Measurements from ENCODE around the gene LSS. TPM values are rescaled to one million over a fixed set of nuclear protein-coding genes. Genes with fewer than 3 reads are reported as not detected.
A peak's percentile ranks its signal among the peaks of the same experiment; 100 is the strongest.

The LSS gene
- total RNA-seq, 2 experiments from 2014 or later = 30.4 TPM

DNA sequence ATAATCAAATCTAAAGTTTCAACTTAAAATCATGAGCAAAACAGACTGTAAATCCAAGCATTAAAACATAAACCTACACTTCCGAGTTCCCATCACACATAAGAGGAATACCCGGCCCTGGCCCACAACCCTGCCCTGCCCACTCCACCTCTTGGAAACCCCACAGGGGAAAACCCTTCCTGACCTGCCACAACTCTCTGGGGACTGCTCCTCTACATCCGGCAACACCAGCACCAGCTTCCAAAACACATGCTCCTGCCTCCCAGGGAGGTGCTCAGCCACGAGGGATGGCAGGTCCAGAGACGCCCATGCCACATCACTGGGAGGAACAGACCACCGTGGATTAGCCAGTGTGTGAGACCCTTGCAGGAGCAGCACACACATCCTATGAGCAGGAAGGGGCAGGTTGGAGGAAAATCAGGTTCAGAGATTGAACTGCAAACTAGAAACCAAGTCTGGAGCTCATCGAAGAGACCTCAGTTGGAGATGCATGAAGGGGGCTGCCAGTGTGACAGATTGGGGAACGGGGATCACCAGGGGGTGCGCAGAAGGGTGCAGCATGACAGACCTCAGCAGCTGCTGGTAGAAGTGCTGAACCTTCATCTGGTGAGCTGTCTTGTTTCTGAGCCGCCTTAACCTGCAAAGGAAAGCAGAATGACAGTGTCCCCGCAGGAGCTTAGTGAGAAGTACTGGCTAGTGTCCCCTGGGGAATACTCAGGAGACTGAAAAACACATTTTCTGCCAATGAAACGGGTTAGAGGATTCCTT lies 25.8 kb upstream of the LSS start:
- POLR2A ChIA-PET = interaction anchor here (1.6 kb wide), 1 partner anchor 31 kb away, joined by 4 read pairs; the partner anchor contains the start of genes MCM3AP and YBEY
- no peak for ATAC-seq (ENCODE audit: poor library complexity)
- H3K9me3 Mint-ChIP-seq = no peaks in the 10 kb centered on the region

GRCh38 chr21:46253610-46254124 lies 25.1 kb upstream of the LSS start:
- Histone ChIP-seq H3K27me3 (ENCODE audit: control insufficient read depth in 1 of 2, insufficient read depth in 2 of 2, low read length in 2 of 2) (no peaks in the 10 kb centered on the region), H3K36me3 (ENCODE audit: insufficient read depth, low read length) (peaks cover 93% of the 10 kb centered on the region), H3K9me3 (ENCODE audit: control insufficient read depth in 1 of 2, insufficient read depth in 1 of 2, low read length in 2 of 2) (no peaks in the 10 kb centered on the region), H3K27ac (ENCODE audit: low read depth in 1 of 2, low read length in 2 of 2) (peak overlapping the region in 1 of 2 donors; percentile 52), H3K4me3 (ENCODE audit: low read length) (no peak overlapping the region), H3K4me1 (ENCODE audit: insufficient read depth, low read length) (peaks cover 24% of the 10 kb centered on the region)
- peak in 7 of 14 experiments; percentile 14 to 84 (median 43) for DNase-seq
- no peak overlapping the region for H3K4me3 Mint-ChIP-seq
- H3K36me3 Mint-ChIP-seq (ENCODE audit: low read depth) = peaks cover 99% of the 10 kb centered on the region
- ChIA-PET CTCF (no interaction called here), POLR2A (interaction anchor here (1.6 kb wide), 1 partner anchor 32 kb away, joined by 4 read pairs; the partner anchor contains the start of genes MCM3AP and YBEY)
- no peaks in the 10 kb centered on the region for H3K27me3 Mint-ChIP-seq
- H3K4me1 Mint-ChIP-seq (ENCODE audit: low read depth) = peaks cover 40% of the 10 kb centered on the region
- intact Hi-C loops (cut with DNase I, micrococcal nuclease) = no loop called here
- H3K9me3 Mint-ChIP-seq = no peaks in the 10 kb centered on the region
- no peak for TF ChIP-seq CTCF (IDR thresholded peaks at IDR 0.05)
- peak overlapping the region; percentile 48 for H3K27ac Mint-ChIP-seq
- peak; percentile 91 for ATAC-seq (ENCODE audit: poor library complexity)

More for the DNA sequence above, 25.8 kb upstream of the LSS start:
- Histone ChIP-seq H3K4me1 (ENCODE audit: insufficient read depth, low read length) (peaks cover 24% of the 10 kb centered on the region), H3K36me3 (ENCODE audit: insufficient read depth, low read length) (peaks cover 91% of the 10 kb centered on the region), H3K27me3 (ENCODE audit: control insufficient read depth in 1 of 2, insufficient read depth in 2 of 2, low read length in 2 of 2) (no peaks in the 10 kb centered on the region), H3K27ac (ENCODE audit: low read depth in 1 of 2, low read length in 2 of 2) (peak overlapping the region in 1 of 2 donors; percentile 52), H3K9me3 (ENCODE audit: control insufficient read depth in 1 of 2, insufficient read depth in 1 of 2, low read length in 2 of 2) (no peaks in the 10 kb centered on the region), H3K4me3 (ENCODE audit: low read length) (no peak overlapping the region)
- no peak for TF ChIP-seq CTCF (IDR thresholded peaks at IDR 0.05)
- H3K4me1 Mint-ChIP-seq (ENCODE audit: low read depth) = peaks cover 40% of the 10 kb centered on the region
- DNase-seq = no peak
- intact Hi-C loops (cut with DNase I, micrococcal nuclease) = no loop called here
- H3K4me3 Mint-ChIP-seq = no peak overlapping the region
- H3K27ac Mint-ChIP-seq = peak overlapping the region; percentile 57
- CTCF ChIA-PET = no interaction called here
- H3K27me3 Mint-ChIP-seq = no peaks in the 10 kb centered on the region
- H3K36me3 Mint-ChIP-seq (ENCODE audit: low read depth) = peaks cover 99% of the 10 kb centered on the region

DNA sequence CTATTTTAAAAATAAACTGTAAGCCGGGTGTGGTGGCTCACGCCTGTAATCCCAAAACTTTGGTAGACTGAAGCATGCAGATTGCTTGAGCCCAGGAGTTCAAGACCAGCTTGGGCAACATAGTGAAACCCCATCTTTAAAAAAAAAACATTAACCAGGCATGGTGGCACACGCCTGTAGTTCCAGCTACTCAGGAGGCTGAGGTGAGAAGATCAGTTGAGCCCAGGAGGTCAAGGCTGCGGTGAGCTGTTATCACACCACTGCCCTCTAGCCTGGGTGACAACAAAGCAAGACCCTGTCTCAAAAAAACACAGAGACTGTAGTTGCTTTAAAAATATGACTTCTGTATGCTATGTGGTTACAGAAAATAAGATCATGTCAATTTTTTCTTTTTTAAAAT lies 24.3 kb upstream of the LSS start:
- no peak for DNase-seq
- H3K4me1 Mint-ChIP-seq (ENCODE audit: low read depth) = peaks cover 40% of the 10 kb centered on the region
- peaks cover 96% of the 10 kb centered on the region for H3K36me3 Mint-ChIP-seq (ENCODE audit: low read depth)
- H3K9me3 ChIP-seq (ENCODE audit: control insufficient read depth in 1 of 2, insufficient read depth in 1 of 2, low read length in 2 of 2) = no peaks in the 10 kb centered on the region
- no peaks in the 10 kb centered on the region for H3K27me3 ChIP-seq (ENCODE audit: control insufficient read depth in 1 of 2, insufficient read depth in 2 of 2, low read length in 2 of 2)
- peak overlapping the region; percentile 48 for H3K27ac Mint-ChIP-seq
- peaks cover 24% of the 10 kb centered on the region for H3K4me1 ChIP-seq (ENCODE audit: insufficient read depth, low read length)
- intact Hi-C loops (cut with DNase I, micrococcal nuclease) = no loop called here
- ChIA-PET CTCF (no interaction called here), POLR2A (interaction anchor here (1.6 kb wide), 1 partner anchor 33 kb away, joined by 4 read pairs; the partner anchor contains the start of genes MCM3AP and YBEY)
- peaks cover 92% of the 10 kb centered on the region for H3K36me3 ChIP-seq (ENCODE audit: insufficient read depth, low read length)
- H3K4me3 ChIP-seq (ENCODE audit: low read length) = no peak overlapping the region
- no peak for ATAC-seq (ENCODE audit: poor library complexity)
- no peak overlapping the region for H3K4me3 Mint-ChIP-seq
- H3K27ac ChIP-seq (ENCODE audit: low read depth in 1 of 2, low read length in 2 of 2) = no peak overlapping the region
- no peak for TF ChIP-seq CTCF (IDR thresholded peaks at IDR 0.05)
- no peaks in the 10 kb centered on the region for H3K27me3 Mint-ChIP-seq
- no peaks in the 10 kb centered on the region for H3K9me3 Mint-ChIP-seq
